GM12878 (cell line): ENCODE results near the gene CCDC70. TPM values are rescaled to one million over a fixed set of nuclear protein-coding genes. Genes with fewer than 3 reads are reported as not detected.

Experiments
- ATAC-seq: fragments of 200-7000 bp; cut with Tn5 transposase; 3 replicates; pipeline ENCODE4 v1.9.1; 2020; ENCODE audit warnings: mild to moderate bottlenecking, moderate library complexity
- BruUV-seq: library from RNA; stranded (reverse); fragments of 400-500 nt; replicated peaks from 2 replicates; lab custom pipeline; 2021; lab: Mats Ljungman, UMichigan
- CTCF ChIA-PET: fragments of 300-600 bp; sonication (Branson Sonifier 250); formaldehyde crosslinking; extraction: SDS; loops from one replicate; lab custom pipeline; 2021; ENCODE audit warnings: inconsistent platforms; lab: Yijun Ruan, JAX
- POLR2A ChIA-PET: fragments of 350-600 bp; formaldehyde crosslinking; extraction: SDS; loops from one replicate; lab custom pipeline; 2021; ENCODE audit warnings: inconsistent platforms; lab: Charles Lee
- RAD21 ChIA-PET: fragments of 300-600 bp; sonication (Branson Sonifier 250); formaldehyde crosslinking; loops from one replicate; lab custom pipeline; 2023; ENCODE audit warnings: antibody characterized with exemption; ENCODE audit not compliant: unreplicated experiment; lab: Charles Lee
- SMC1A ChIA-PET: fragments of 300-600 bp; sonication (Branson Sonifier 250); formaldehyde crosslinking; loops from one replicate; lab custom pipeline; 2023; ENCODE audit not compliant: unreplicated experiment, uncharacterized antibody; lab: Charles Lee
- DNase-seq: peaks from one replicate; pipeline ENCODE4 v3.0.0-alpha.2; 2011; ENCODE audit warnings: low read depth, low spot score
- FAIRE-seq: peaks from 3 replicates; lab custom pipeline; 2011; peaks lifted over from hg19 to GRCh38; lab: Jason Lieb, UNC
- H2AFZ ChIP-seq: 2 replicates; pipeline ENCODE4 v1.6.0; 2011; ENCODE audit warnings: low read depth, low read length, control low read depth; ENCODE audit not compliant: control insufficient read depth
- H3K27ac ChIP-seq: 2 replicates; pipeline ENCODE4 v1.5.1; 2011; ENCODE audit warnings: control low read depth; ENCODE audit not compliant: control insufficient read depth, insufficient read depth
- H3K27me3 ChIP-seq, 2 experiments: replicated peaks in 1 of 2; 2 replicates each; pipeline versions ENCODE4 v1.6.0 to v1.6.1; 2011; ENCODE audit warnings: low read length in 1 of 2; ENCODE audit not compliant: control insufficient read depth in 2 of 2, insufficient read depth in 2 of 2
- H3K36me3 ChIP-seq, 2 experiments: 2 replicates each; pipeline ENCODE4 v1.5.1; 2011; ENCODE audit warnings: low read length in 1 of 2; ENCODE audit not compliant: control insufficient read depth in 2 of 2, insufficient read depth in 2 of 2
- H3K4me1 ChIP-seq: 2 replicates; pipeline ENCODE4 v1.6.1; 2011; ENCODE audit warnings: mild to moderate bottlenecking, low read length, moderate library complexity, mixed read lengths; ENCODE audit not compliant: control insufficient read depth, insufficient read depth
- H3K4me2 ChIP-seq: 2 replicates; pipeline ENCODE4 v1.6.0; 2011; ENCODE audit warnings: control low read depth; ENCODE audit not compliant: control insufficient read depth, insufficient read depth
- H3K4me3 ChIP-seq: fragments of 200-600 bp; sonication (generic); 2 replicates; pipeline ENCODE4 v1.5.1; 2016
- H3K79me2 ChIP-seq: 2 replicates; pipeline ENCODE4 v1.6.0; 2011; ENCODE audit warnings: low read length; ENCODE audit not compliant: control insufficient read depth, insufficient read depth
- H3K9ac ChIP-seq: 2 replicates; pipeline ENCODE4 v1.8.0; 2011; ENCODE audit warnings: low read length, control low read depth, mixed read lengths; ENCODE audit not compliant: control insufficient read depth, insufficient read depth
- H3K9me3 ChIP-seq: replicated peaks from 3 replicates; pipeline ENCODE4 v1.5.1; 2011; ENCODE audit warnings: mild to moderate bottlenecking, low read length; ENCODE audit not compliant: control insufficient read depth, insufficient read depth
- H4K20me1 ChIP-seq: 2 replicates; pipeline ENCODE4 v1.6.0; 2011; ENCODE audit not compliant: control insufficient read depth, insufficient read depth
- ATF7 ChIP-seq: fragments of 450-650 bp; IDR thresholded peaks from 2 replicates; pipeline ENCODE4 v1.6.1; 2016; ENCODE audit warnings: low read depth, mild to moderate bottlenecking
- CEBPB ChIP-seq, 2 experiments: fragments of 150-350 bp in 1 of 2; IDR thresholded peaks; 2 replicates each; pipeline ENCODE4 v1.6.1; 2012 to 2014; ENCODE audit warnings: low read depth in 2 of 2, low read length in 2 of 2, borderline replicate concordance in 1 of 2, inconsistent platforms in 1 of 2
- CHD4 ChIP-seq: fragments of 200-600 bp; sonication (generic); IDR thresholded peaks from 2 replicates; pipeline ENCODE4 v1.6.1; 2016; ENCODE audit warnings: mild to moderate bottlenecking
- E4F1 ChIP-seq: fragments of 450-650 bp; IDR thresholded peaks from 2 replicates; pipeline ENCODE4 v1.6.1; 2018; ENCODE audit warnings: borderline replicate concordance, mild to moderate bottlenecking; ENCODE audit not compliant: partially characterized antibody
- HDGF ChIP-seq: fragments of 450-650 bp; IDR thresholded peaks from 2 replicates; pipeline ENCODE4 v1.6.1; 2016; ENCODE audit warnings: antibody characterized with exemption
- RELB ChIP-seq: fragments of 450-650 bp; IDR thresholded peaks from 2 replicates; pipeline ENCODE4 v1.6.1; 2017; ENCODE audit warnings: low read depth, mild to moderate bottlenecking, moderate library complexity
- TAF1 ChIP-seq: IDR thresholded peaks from 2 replicates; pipeline ENCODE4 v1.6.1; 2011; ENCODE audit warnings: mild to moderate bottlenecking, low read depth, low read length, borderline replicate concordance
- TCF3 ChIP-seq: IDR thresholded peaks from 2 replicates; pipeline ENCODE4 v1.6.1; 2012; ENCODE audit warnings: low read depth, mild to moderate bottlenecking, low read length, borderline replicate concordance; ENCODE audit not compliant: insufficient read depth
- TCF7 ChIP-seq: IDR thresholded peaks from 2 replicates; pipeline ENCODE4 v1.6.1; 2014; ENCODE audit warnings: antibody characterized with exemption, borderline replicate concordance
- USF1 ChIP-seq: IDR thresholded peaks from 2 replicates; pipeline ENCODE4 v1.6.1; 2011; ENCODE audit warnings: borderline replicate concordance, low read depth, mild to moderate bottlenecking, moderate library complexity, mixed read lengths, low read length; ENCODE audit not compliant: insufficient read depth; ENCODE audit errors: extremely low read length
- ZBTB40 ChIP-seq: fragments of 450-650 bp; IDR thresholded peaks from 2 replicates; pipeline ENCODE4 v1.6.1; 2016; ENCODE audit warnings: mild to moderate bottlenecking, moderate library complexity, borderline replicate concordance
- ZNF207 ChIP-seq: fragments of 450-650 bp; IDR thresholded peaks from 2 replicates; pipeline ENCODE4 v1.6.1; 2014; ENCODE audit warnings: antibody characterized with exemption, mild to moderate bottlenecking, borderline replicate concordance
- WGBS: methylation state at CpG from one replicate; pipeline ENCODE4 v1.1.6; 2016; ENCODE audit warnings: low lambda C conversion rate; ENCODE audit not compliant: insufficient replicate concordance, insufficient coverage; ENCODE audit errors: missing lambda C conversion rate; 5-methylcytosine and 5-hydroxymethylcytosine counted together
- in situ Hi-C: fragments of 300-500 bp; cut with MboI; formaldehyde crosslinking; loops from 9 replicates; pipeline ENCODE4 v1.14.3; 2018; ENCODE audit warnings: mixed read lengths
- intact Hi-C: fragments of 100-400 bp; cut with micrococcal nuclease; formaldehyde crosslinking; loops from one replicate; pipeline ENCODE4 v1.14.2; 2022; ENCODE audit not compliant: unreplicated experiment
- polyA plus RNA-seq, 11 experiments: library from polyadenylated mRNA; depleted of rRNA in 4 of 11; unstranded in 6 of 11; stranded (reverse) in 5 of 11; fragments of >200 nt; fragmentation: Nextera tagmentation in 4 of 11; fragmentation: Illumina TruSeq in 1 of 11; extraction: Ambion mirVana in 4 of 11; extraction: Trizol in 1 of 11; gene quantifications; 1 replicate in 1 of 11; 2 replicates in 10 of 11; pipeline versions ENCODE4 v1.2.1 to v1.2.3, GENCODE V29; 2011 to 2016; ENCODE audit warnings: inconsistent platforms in 2 of 11, missing spikeins in 2 of 11, low read depth in 1 of 11
- total RNA-seq, 4 experiments: library from RNA; depleted of rRNA in 3 of 4; stranded (reverse); fragments of >200 nt in 3 of 4; fragmentation: Illumina TruSeq in 1 of 4; extraction: Trizol in 1 of 4; gene quantifications; 2 replicates each; pipeline versions ENCODE4 v1.2.1 to v1.2.3, GENCODE V29; 2013 to 2021

CCDC70 gene
- total and polyA plus RNA-seq, 10 of the 15 experiments (the other 5 are each of a cell fraction or from before 2014, with no cell fraction given) = not detected

- TF ChIP-seq HDGF = no peak
- no peak for TF ChIP-seq E4F1
- TF ChIP-seq ATF7 = 0 out of 2 replicates have a peak, but pooled peaks have one; percentile 28
- TF ChIP-seq ZBTB40 = no peak
- TF ChIP-seq, all 136 proteins: peak for 2
Measured at GRCh38 chr13:51879133-51879532, 17.4 kb downstream of the CCDC70 start (continued).

GRCh38 chr13:51881296-51881695 is 19.5 kb downstream of the CCDC70 start:
- H3K4me3 ChIP-seq = no peak overlapping the region
- no peak overlapping the region for H2AFZ ChIP-seq
- FAIRE-seq (no peak), ATAC-seq (no peak), DNase-seq (no peak)
- H4K20me1 ChIP-seq = no peaks in the 10 kb centered on the region
- ChIA-PET SMC1A (interaction anchor here (1.2 kb wide), 1 partner anchor 275 kb away, joined by 3 read pairs; no protein-coding TSS in a partner anchor), RAD21 (no interaction called here), POLR2A (no interaction called here), CTCF (interaction anchor here (0.7 to 3.3 kb wide), 2 partner anchors 36 to 246 kb away, joined by 3 to 10 read pairs; no protein-coding TSS in a partner anchor)
- H3K4me2 ChIP-seq = no peak overlapping the region
- H3K79me2 ChIP-seq = no peaks in the 10 kb centered on the region
- intact Hi-C loops = no loop called here
- no peaks in the 10 kb centered on the region for H3K4me1 ChIP-seq
- WGBS = 0% methylated on average over 1 of the region's 1 CpG
- in situ Hi-C loops = no loop called here
- H3K36me3 ChIP-seq = no peaks in the 10 kb centered on the region
- H3K9me3 ChIP-seq = peaks cover 2% of the 10 kb centered on the region; the same call in 1 of the 3 replicates
- 0 out of 4 replicates have a peak, but pooled peaks cover 0 to 3% of the 10 kb centered on the region in 2 experiments for H3K27me3 ChIP-seq
- H3K9ac ChIP-seq = no peak overlapping the region
- no TSS peak for BruUV-seq
- H3K27ac ChIP-seq = no peak overlapping the region
- TF ChIP-seq CHD4 (no peak), ZNF207 (no peak), TCF7 (no peak), CEBPB (IDR thresholded peaks at IDR 0.05; ENCODE audit: borderline replicate concordance in 1 of 2, low read depth in 2 of 2, low read length in 2 of 2) (no peak), TAF1 (no peak), USF1 (no peak), TCF3 (no peak), RELB (no peak)
